Eye (tissue), 1 donor: ENCODE data around the gene LRP1.
A peak's percentile ranks its signal among the peaks of the same experiment; 100 is the strongest.

Source experiments
- DNase-seq: peaks from one replicate; pipeline ENCODE4 v3.0.0-alpha.2; 2015

Gene LRP1

DNA sequence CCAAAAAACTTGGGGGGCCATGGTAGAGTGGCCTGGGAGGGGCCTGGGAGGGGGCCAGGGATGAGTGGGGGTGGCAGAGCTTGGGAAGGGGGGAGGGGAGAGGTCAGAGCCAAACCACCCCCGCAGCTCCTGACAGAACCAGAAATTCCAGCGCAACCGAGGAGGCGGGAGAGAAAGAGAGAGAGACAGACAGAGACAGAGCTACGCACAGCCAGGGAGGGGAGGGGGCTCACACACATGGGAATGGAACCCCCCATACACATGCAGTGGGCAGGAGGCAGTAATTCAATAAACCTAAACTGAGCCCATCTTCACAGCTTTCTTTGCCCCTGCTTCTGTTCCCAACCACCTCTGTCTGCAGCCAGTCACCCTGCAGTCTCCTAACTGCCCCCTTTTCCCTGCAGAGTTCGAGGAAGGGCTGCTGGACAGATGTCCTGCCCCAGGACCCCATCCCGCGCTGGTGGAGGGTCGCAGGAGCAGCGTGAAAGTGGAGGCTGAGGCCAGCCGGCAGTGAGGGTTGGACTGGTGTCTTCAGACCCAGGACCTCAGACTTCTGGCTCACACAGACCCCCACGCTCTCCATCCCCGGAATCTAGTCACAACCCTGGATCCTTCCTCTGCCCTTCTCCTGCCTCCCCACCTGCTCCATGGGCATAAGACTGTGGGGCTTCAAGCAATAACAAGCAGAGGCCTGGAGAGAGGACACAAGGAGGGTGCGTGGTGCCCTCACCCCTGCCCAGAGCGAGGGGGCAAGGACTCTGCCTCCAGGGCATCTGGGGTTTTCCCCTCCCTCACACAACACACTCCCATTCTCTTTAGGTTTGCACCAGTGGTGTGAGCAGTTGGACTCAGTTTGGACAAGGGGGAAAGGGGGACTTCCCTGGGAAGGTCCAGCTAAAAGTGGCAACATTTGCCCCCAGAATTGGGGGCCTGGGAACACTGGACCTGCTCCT, 33.8 kb upstream of the LRP1 start:
- DNase-seq: no peak

- no peak for DNase-seq
Observed at GRCh38 chr12:57095440-57095839, 32.8 kb upstream of the LRP1 start.

GRCh38 chr12:57096099-57096572, 32.1 kb upstream of the LRP1 start:
- DNase-seq: peak; percentile 53

- DNase-seq: no peak
Observed at GRCh38 chr12:57096748-57097553, 31.3 kb upstream of the LRP1 start.

- no peak for DNase-seq
Observed at GRCh38 chr12:57097554-57097835, 30.8 kb upstream of the LRP1 start.

DNA sequence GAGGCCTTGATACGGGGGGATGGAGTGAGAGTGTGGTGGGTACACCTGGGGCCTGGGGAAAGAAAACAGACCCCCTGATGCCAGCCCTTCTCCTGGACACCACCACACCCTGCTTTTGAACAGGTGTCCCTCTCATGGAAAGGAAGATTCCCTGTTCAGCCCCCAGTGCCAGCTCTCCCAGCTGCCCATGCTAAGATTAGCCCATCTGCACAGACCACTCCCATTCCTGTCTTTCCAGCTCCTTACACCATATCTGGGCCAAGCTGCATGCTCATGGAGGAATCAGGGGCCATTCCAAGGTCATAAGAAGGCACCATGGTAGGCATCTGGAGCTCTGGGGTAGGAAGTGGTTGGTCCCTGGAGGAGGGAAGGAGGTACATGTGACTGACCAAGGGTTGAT, 29.7 kb upstream of the LRP1 start:
- no peak for DNase-seq

GRCh38 chr12:57099047-57099714, 29.1 kb upstream of the LRP1 start:
- DNase-seq: no peak

GRCh38 chr12:57099766-57100165, 28.5 kb upstream of the LRP1 start:
- DNase-seq: no peak

- no peak for DNase-seq
Observed at GRCh38 chr12:57101892-57102695, 26.2 kb upstream of the LRP1 start.

- no peak for DNase-seq
Observed at GRCh38 chr12:57103856-57104255, 24.4 kb upstream of the LRP1 start.

GRCh38 chr12:57104292-57104910, 23.9 kb upstream of the LRP1 start:
- DNase-seq: no peak

DNA sequence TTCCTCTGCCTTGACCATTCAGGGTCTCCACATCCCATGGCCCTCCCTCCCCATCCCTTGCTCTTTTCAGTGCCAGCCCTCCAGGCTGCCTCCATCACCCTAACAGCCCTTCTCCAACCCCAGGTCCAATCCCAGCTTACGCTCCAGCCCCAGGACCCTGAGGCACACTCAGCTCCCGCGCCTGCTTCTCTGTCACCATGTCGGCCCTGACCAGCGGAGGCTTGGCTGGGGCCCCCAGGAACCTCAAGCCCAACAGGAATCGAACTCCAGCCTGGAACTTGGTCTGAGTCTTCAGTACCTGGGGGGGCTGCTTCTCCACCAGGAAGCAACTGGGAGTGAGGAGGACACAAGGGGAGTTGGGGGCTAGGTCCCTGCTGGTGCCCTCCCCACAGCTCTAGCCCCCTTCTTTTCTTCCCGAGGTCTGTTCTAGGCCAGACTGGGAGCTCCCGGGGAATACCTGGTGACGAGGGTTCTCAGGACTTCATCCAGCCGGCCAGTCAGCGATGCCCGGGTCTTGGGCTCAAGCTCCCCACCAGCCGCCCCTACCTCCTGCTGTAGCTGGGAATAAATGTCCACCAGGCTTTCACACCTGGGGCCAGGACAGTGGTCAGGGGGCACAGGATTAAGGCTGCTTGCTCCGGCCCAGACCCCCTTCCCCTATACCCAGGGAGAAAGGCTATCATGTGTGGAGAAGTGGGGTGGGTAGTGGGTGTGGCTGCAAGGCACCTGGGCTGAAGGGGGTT, 23.1 kb upstream of the LRP1 start:
- DNase-seq: no peak

GRCh38 chr12:57106021-57106708, 22.1 kb upstream of the LRP1 start:
- no peak for DNase-seq

DNA sequence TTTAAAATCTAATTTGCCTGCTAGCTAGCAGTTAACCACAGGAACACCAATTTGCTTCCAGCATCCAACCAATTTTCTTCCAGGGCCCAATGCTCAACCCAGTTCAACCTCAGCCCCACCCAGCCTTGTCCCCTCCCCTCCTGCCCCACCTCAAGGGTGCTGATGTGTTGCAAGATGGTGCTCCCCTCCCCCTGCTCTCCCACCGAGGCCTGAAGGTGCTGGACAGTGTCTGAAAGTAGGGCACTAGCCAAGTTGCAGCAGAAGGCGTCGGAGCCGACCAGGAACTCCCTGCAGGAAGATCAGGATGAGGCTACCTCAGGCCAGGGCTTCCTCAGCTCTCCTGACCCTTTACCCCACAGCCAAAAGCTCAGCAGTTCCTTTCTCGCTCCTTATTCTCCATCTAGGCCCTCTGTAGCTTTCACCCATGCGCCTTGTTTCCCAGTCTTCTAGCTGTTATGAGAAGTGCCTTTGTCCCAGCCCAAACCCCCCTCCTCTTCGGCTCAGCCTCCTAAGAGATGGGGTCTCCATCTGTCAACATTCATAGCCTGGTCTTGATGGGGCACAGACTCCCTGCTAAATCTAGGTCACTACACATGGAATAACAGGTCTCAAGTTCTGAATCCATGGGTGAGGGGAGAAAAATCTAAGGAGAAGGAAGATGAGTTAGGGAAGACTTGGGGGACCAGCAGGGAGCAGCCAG, 20.7 kb upstream of the LRP1 start:
- DNase-seq: peak; percentile 59

DNA sequence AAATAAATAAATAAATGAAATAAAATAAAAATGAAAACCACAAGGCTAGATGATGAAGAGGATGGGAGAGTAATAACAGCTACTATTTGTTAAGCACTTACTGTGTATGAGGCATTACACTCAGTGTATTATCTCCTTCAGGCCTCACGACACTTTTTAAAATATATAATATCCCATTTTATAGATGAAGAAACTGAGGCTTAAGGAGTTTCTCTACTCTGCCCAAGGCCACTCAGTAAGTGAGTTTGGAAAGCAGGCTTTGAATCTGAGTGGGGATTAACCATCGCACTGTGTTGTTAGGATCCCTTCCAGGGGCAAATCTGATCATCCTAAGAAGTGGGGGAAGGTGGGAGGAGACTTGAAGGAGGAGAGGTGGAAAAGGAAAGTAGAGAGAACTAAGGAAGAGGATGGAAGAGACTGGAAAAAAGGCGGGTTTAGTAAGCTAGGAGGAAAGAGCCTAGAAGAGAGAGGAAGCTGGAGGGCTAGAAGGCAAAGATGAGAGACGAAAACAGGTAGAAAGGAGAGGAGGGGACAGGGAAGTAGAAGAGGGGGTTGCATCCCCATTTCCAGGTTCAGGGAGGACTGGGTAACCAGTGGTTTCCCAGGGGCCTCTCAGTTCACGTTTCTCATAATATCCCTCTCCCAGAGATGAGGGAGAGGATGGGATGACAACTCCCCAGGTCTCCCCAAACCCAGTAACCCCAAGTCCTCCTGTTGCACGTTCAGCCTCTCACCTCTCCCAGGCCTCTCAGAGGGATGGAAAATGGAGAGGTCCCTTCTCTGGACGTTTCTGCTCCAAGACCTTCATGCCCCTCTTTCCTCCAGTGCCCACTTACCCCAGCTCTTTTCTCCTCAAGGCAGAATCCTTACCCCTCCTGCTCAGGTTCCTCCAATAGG, 18.8 kb upstream of the LRP1 start:
- no peak for DNase-seq

GRCh38 chr12:57110104-57111030, 17.9 kb upstream of the LRP1 start:
- peak; percentile 87 for DNase-seq

DNA sequence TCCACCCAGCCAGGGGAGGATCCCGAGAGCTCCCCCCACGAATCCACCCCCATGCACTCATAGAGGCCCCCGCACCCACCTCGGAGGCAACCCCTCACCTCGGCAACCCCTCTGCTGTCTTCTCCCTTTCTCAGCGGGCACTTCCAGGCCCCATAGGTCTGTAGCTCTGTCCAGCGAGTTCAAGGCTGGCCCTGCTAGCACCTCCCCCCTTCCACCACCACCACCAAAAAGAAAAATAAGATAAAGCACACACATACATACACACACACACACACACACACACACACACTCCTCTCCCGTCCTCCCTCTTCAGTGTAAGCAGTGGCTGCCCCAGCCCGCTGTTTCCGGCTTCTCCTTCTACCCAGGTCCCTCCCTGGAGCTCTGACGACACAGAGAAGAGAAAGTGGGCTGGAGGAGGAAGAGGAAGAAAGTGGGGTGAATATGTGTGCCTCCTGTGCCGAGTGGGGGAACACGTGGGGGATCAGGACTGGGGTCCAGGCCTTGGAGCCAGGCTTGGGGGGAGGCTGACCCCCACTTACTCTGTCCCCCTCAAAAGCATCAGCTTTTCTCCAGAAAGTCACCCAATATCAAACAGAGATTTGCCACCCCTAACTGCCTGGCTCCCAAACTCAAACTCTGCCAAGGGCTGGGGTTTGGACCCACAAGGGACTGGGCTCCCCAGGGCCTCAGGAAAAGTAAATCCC, 17.1 kb upstream of the LRP1 start, which contains the start of gene STAT6:
TSS of gene STAT6 (minus strand) at position 332 of the 704 bp plus-strand sequence. CDS start 3,084 bp downstream, outside the sequence.
- peak; percentile 87 for DNase-seq
